Measurements from ENCODE around the gene PFKFB2.

PFKFB2 gene

GRCh38 chr1:207021876-207022596 lies 31.0 kb upstream of the PFKFB2 start:
- in situ Hi-C loops (cut with MboI; ENCODE audit: low sequenced_read_pairs), result no loop called here

- in situ Hi-C loops (cut with MboI; ENCODE audit: low sequenced_read_pairs), result no loop called here
These were observed 29.9 kb upstream of the PFKFB2 start for GRCh38 chr1:207022996-207023679.

- in situ Hi-C loops (cut with MboI; ENCODE audit: low sequenced_read_pairs), result no loop called here
These were observed 28.6 kb upstream of the PFKFB2 start for GRCh38 chr1:207024202-207025145.

- in situ Hi-C loops (cut with MboI; ENCODE audit: low sequenced_read_pairs), result no loop called here
These were observed 27.8 kb upstream of the PFKFB2 start for GRCh38 chr1:207025146-207025880.

DNA sequence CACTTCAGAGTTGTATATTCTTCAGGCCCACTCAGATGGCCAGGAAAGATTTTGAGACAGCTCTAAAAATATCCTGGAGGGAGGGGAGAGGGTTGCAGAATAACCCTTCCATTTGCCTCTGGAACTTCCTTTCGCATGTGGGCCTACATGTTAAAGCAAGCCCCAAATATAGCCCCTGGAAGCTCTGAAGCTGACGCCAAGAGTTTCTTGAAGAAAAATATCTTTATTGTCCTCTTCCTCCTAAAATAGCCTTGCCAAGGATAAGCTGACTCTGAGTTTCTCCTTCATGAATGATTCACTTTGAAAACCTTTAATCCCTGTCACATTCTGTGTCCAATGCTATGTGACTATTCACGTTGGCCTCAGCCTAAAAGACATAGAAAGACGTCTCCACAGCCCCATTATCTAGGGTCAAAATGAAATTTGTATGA lies 27.0 kb upstream of the PFKFB2 start:
- in situ Hi-C loops (cut with MboI; ENCODE audit: low sequenced_read_pairs), result no loop called here

GRCh38 chr1:207027206-207027777 lies 25.8 kb upstream of the PFKFB2 start:
- in situ Hi-C loops (cut with MboI; ENCODE audit: low sequenced_read_pairs), result no loop called here

DNA sequence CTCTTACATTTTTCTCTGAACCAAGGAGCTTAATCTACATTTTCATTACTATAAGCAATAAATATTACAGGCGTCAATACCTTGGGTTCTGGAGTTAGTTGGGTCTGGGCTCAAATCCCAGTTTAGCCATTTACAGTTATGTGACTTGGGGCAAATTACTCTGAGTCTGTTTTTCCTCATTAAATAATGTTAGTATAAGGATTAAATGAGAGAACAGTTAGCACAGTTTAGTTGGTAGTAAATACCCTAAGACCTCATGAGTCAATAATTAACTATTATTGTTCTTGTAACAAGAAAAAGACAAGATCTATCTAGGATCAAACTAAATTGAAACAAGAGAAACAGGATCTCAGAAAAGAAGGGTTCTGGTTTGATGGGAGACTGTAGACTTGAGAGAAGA lies 25.2 kb upstream of the PFKFB2 start:
- in situ Hi-C loops (cut with MboI; ENCODE audit: low sequenced_read_pairs), result no loop called here

DNA sequence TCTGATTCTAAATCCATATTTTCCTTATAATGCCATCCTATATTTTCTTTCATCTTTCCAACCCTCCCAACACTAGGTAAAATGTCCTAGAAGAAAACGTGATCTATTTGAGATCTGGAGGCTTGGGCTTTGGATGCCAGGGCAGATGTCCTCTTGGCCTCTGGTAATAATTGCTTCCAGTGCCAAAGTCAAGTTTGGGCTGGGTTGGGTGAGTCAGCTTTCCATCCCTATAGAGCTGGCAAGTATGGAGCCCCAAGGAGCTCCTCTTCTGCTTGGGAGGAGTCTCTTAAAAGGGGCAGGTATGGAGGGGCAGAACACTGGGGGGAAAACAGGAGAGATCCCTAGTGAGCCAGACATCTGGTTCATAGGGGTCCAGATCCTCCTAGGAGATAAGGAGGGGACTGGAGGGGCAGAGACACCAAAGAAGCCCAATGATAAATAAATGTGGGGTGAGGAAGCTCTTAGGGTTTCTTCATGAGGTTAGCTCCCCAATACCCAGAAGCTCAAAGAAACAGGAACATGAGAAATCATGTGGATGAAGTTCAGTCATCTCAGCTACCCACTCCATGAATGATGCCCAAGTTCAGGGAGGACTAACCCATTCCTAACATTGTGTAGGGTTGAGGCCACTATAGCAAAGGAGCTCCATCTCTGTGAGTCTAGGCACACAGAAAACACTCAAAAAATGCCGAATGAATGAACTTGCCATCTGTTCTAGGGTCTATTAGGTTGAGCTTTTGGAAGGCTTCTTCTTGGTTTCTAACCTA lies 24.0 kb upstream of the PFKFB2 start:
- in situ Hi-C loops (cut with MboI; ENCODE audit: low sequenced_read_pairs), result no loop called here

DNA sequence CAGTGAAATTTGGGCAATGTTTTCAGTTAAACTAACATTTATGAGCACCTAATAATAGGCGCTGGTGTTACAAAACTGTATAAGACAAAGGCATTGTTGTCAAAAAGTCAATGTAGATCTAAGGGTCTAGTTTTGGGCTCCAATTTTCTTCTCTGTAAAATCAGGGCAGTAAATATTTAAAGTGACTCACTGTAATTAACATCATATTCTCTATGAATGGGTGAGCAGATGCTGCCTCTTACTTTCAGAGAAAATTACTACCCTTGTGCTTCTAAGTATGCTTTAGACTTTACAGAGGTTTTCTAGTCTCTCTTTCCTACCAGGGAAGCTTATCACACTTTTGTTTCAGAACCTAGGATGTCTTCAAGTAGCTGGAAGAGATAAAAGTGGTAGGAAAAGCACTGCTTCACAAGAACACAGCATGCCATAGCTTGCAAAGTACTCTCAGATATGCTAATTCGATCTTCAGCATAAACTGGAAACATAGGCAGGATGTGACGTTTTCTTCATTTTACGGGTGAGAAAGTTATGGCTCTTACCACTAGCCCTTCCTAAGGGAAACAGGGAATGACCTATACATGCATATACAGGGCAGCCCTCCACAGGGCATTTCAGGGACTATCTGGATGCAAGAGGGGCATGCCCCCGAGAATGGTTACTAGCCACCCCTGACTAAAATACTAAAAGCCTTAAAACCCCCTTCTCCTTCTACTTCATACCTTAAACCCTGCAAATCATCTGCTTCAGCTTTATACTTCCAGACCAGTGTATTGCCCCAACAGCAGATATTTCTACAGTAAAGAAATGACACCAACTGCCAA lies 23.2 kb upstream of the PFKFB2 start:
- in situ Hi-C loops (cut with MboI; ENCODE audit: low sequenced_read_pairs), result no loop called here

GRCh38 chr1:207030522-207031009 lies 22.5 kb upstream of the PFKFB2 start:
- in situ Hi-C loops (cut with MboI; ENCODE audit: low sequenced_read_pairs), result no loop called here

- in situ Hi-C loops (cut with MboI; ENCODE audit: low sequenced_read_pairs), result no loop called here
These were observed 22.1 kb upstream of the PFKFB2 start for GRCh38 chr1:207031016-207031415.

DNA sequence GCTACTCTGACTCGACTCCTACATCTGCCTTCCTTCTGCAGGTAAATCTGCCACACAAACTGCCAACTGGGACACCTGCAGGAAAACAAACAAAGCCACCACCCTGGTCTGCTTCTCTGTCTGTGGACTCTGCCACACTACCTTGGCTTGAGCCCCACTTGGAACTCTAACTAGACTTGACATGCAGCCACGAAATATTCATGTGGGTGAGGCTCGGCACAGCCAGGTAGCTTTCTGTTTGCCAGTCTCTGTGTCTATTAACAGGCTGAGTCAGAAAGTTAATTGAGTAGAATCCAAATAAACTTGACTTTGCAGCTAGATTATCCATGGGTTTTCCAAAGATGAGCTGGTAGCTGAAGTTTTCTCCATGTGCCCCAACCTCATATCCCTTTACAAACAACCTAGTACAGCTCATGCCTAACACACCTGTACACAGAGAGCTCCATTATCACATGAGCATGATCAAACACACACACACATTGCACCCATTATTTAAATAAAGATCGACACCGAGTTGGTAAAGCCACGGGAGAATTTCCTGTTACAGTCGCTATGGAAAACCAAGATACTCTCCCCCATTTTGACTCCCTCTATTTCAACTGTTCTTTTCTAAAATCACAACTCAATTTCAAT lies 21.3 kb upstream of the PFKFB2 start:
- in situ Hi-C loops (cut with MboI; ENCODE audit: low sequenced_read_pairs), result no loop called here

DNA sequence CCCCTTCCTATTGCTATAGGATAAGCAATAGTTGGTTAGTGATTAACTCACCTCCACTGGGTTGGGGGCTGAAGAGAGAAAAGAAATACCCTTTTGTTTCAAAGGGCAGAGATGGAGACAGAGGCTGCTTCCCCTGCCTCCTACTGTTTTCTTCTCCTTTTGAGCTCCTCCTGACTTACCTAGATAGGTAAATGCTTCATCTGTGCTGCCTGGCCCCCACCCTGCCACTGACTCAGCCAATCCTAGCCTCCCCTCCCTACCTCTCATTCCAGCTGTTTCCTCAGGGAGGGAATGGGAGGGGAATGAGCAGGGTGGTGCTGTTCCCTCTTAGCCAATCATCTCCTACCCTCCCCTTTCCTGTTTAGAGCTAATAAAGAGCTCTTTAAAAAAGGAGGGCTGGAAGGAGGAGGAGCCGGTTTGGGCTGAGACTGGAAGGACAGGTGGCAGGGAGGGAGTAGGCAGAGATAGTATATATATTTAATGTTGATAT lies 20.5 kb upstream of the PFKFB2 start, which contains the start of gene C1orf116:
Gene C1orf116, minus strand, starts transcription at position 229 of the 490 bp plus-strand sequence. CDS start 5,158 bp downstream, outside the sequence.
- in situ Hi-C loops (cut with MboI; ENCODE audit: low sequenced_read_pairs), result no loop called here

DNA sequence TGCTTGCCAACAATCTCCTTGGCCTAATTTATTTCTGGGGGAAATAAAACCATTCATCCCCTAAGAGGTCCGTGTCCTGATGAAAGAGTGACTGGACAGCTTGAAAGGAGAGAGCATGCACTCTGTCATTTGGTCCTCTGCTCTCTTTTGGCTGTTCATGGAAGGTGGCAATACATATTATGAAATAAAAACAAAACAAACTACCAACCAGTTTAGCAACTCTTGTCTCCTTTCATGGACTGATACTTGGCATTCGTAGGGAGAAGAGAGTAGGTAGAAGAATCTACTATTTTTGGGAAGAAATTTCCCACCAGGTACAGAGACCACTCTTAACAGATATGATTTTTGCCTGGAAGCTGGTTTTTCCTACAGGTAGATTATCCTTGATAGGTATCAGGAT lies 19.8 kb upstream of the PFKFB2 start:
- in situ Hi-C loops (cut with MboI; ENCODE audit: low sequenced_read_pairs), result no loop called here

DNA sequence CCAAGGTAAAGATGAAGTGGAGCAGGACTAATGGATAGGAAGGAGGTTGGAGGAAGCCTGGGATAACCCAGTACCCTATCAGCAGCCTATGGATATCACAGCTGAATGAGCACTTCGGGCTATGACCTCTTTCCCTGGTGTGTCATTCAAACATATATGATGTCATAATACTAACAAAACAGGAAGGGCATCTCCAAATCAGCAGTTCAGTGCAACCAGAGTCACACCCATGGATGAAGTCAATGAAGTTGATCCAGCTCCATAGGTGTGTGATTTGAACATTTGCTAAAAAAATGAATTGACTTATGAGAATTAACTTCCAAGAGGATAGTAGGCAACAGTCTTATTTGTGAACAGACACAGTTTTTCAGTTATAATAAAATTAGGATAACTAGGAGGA lies 18.9 kb upstream of the PFKFB2 start:
- in situ Hi-C loops (cut with MboI; ENCODE audit: low sequenced_read_pairs), result no loop called here

DNA sequence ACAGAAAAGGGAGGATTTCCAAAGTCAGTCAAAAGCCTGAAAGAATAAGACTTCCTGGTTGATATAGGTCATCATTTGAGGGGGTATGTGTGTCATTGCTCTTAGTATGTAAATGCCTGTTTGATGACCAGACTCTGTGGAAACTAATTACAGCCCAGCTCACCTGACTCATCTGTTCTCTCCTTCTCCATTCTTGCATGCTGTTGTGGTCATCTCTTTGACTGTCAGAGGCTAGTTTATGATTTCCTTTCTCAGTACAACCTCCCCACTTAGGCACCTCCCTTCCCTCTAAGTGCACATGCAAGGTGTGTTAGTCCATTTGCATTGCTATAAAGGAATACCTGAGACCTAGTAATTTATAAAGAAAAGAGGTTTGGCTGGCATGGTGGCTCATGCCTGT lies 18.1 kb upstream of the PFKFB2 start:
- in situ Hi-C loops (cut with MboI; ENCODE audit: low sequenced_read_pairs), result no loop called here

- in situ Hi-C loops (cut with MboI; ENCODE audit: low sequenced_read_pairs), result no loop called here
These were observed 17.1 kb upstream of the PFKFB2 start for GRCh38 chr1:207035877-207036551.

All from HL-60/S4 treated with phorbol 12-myristate 13-acetate at 8.2 ng/mL for 4 days and 3 days (cell line).